ENCODE data around the gene SPATA24. TPM values are rescaled to one million over a fixed set of nuclear protein-coding genes. Genes with fewer than 3 reads are reported as not detected.

SPATA24 gene
- total and polyA plus RNA-seq, 2 of the 8 experiments (the other 6 are each of a cell fraction or from before 2014, with no cell fraction given), result 5.8 to 9.4 TPM

GRCh38 chr5:139422307-139422893, 18.5 kb upstream of the SPATA24 start:
- peak in 1 of 2 experiments; percentile 56 for DNase-seq (ENCODE audit: low read depth in 1 of 2, low spot score in 2 of 2)
- TF ChIP-seq SIRT6 (IDR thresholded peaks at IDR 0.05; ENCODE audit: low read length), result no peak
- TF ChIP-seq E2F6 (IDR thresholded peaks at IDR 0.05), result no peak
- TF ChIP-seq SIN3A (conservative IDR thresholded peaks at IDR 0.05 in 1 of 2, IDR thresholded peaks at IDR 0.05 in 1 of 2; ENCODE audit: low read depth in 1 of 2, low read length in 2 of 2), result peak in 1 of 2 experiments; percentile 52; a peak in 1 of 4 replicates
- TF ChIP-seq EZH2 (IDR thresholded peaks at IDR 0.05; ENCODE audit: low read depth, low read length, severe bottlenecking), result no peak
- no peak for TF ChIP-seq ATF2 (IDR thresholded peaks at IDR 0.05; ENCODE audit: low read length)
- TF ChIP-seq RAD21 (IDR thresholded peaks at IDR 0.05 in 1 of 2, conservative IDR thresholded peaks at IDR 0.05 in 1 of 2; ENCODE audit: low read depth in 2 of 2, low read length in 2 of 2), result peak; percentile 99 to 100
- TF ChIP-seq JUN (IDR thresholded peaks at IDR 0.05; ENCODE audit: low read depth, low read length), result peak; percentile 37; the same call in 1 of the 2 replicates
- TF ChIP-seq RFX5 (IDR thresholded peaks at IDR 0.05; ENCODE audit: borderline replicate concordance, low read depth, low read length), result no peak
- TF ChIP-seq BCL11A (IDR thresholded peaks at IDR 0.05; ENCODE audit: low read depth in 2 of 2, low read length in 2 of 2), result no peak
- no peak for TF ChIP-seq POLR2A (IDR thresholded peaks at IDR 0.05; ENCODE audit: control extremely low read depth in 1 of 2, low read depth in 2 of 2, low read length in 2 of 2)

More at GRCh38 chr5:139422307-139422893, 18.5 kb upstream of the SPATA24 start:
- Histone ChIP-seq H3K4ac (replicated peaks; ENCODE audit: insufficient read length, low read depth, low read length) (no peak overlapping the region), H4K20me1 (replicated peaks in 1 of 2; ENCODE audit: control insufficient read depth in 1 of 2, insufficient read depth in 2 of 2, low read length in 2 of 2) (no peaks in the 10 kb centered on the region), H2BK120ac (replicated peaks; ENCODE audit: low read depth, low read length) (no peak overlapping the region), H2BK20ac (ENCODE audit: low read length) (no peak overlapping the region), H2AK5ac (ENCODE audit: low read depth, low read length) (no peak overlapping the region), H3K14ac (ENCODE audit: insufficient read length) (no peak overlapping the region), H3K36me3 (ENCODE audit: control insufficient read depth in 2 of 4, insufficient read depth in 4 of 4, low read length in 3 of 4) (peaks cover 5 to 36% (median 17%) of the 10 kb centered on the region in 4 experiments; a peak in 7 of 8 replicates), H2BK5ac (ENCODE audit: low read depth, low read length) (no peak overlapping the region), H3K79me1 (ENCODE audit: low read depth, low read length) (no peaks in the 10 kb centered on the region), H3K9me3 (ENCODE audit: insufficient read depth in 2 of 2, low read depth in 1 of 2, low read length in 1 of 2) (no peaks in the 10 kb centered on the region), H3K27me3 (replicated peaks in 1 of 4; ENCODE audit: control insufficient read depth in 3 of 4, extremely low read depth in 1 of 4, insufficient read depth in 3 of 4, low read length in 3 of 4) (no peaks in the 10 kb centered on the region), H3K18ac (ENCODE audit: extremely low read depth, low read length) (no peak overlapping the region), H2BK15ac (ENCODE audit: low read length) (no peak overlapping the region), H2BK12ac (ENCODE audit: low read depth, low read length) (no peak overlapping the region), H3K56ac (replicated peaks; ENCODE audit: insufficient read length, low read depth, low read length) (no peak overlapping the region), H4K8ac (ENCODE audit: extremely low read depth, insufficient read depth, low read length) (no peak overlapping the region), H3K79me2 (ENCODE audit: control insufficient read depth in 1 of 2, insufficient read depth in 2 of 2, low read length in 2 of 2) (no peaks in the 10 kb centered on the region), H3K9ac (replicated peaks in 1 of 4; ENCODE audit: extremely low read depth in 1 of 4, low read depth in 3 of 4, low read length in 3 of 4) (no peak overlapping the region), H4K5ac (ENCODE audit: insufficient read length, low read depth, low read length) (no peak overlapping the region), H3K4me3 (ENCODE audit: extremely low read depth in 1 of 4, insufficient read depth in 2 of 4, low read depth in 3 of 4, low read length in 4 of 4) (no peak overlapping the region), H3K23me2 (ENCODE audit: low read depth, low read length) (no peaks in the 10 kb centered on the region), H3K23ac (ENCODE audit: insufficient read length) (no peak overlapping the region), H4K91ac (replicated peaks; ENCODE audit: insufficient read length, low read length) (no peak overlapping the region), H2AFZ (ENCODE audit: low read length) (no peak overlapping the region), H3K27ac (ENCODE audit: low read depth, low read length) (no peak overlapping the region), H3K4me1 (replicated peaks in 1 of 4; ENCODE audit: control insufficient read depth in 3 of 4, insufficient read depth in 4 of 4, low read length in 3 of 4) (peaks cover 4 to 9% (median 6%) of the 10 kb centered on the region in 4 experiments; a peak in 4 of 7 replicates), H3K4me2 (ENCODE audit: insufficient read depth in 1 of 2, low read depth in 2 of 2, low read length in 2 of 2) (no peak overlapping the region)
- POLR2A ChIA-PET (ENCODE audit: partially characterized antibody), result interaction anchor here (0.8 to 1.2 kb wide), 5 partner anchors 8 to 95 kb away, joined by 3 to 6 read pairs (median 3); partner anchors contain the start of gene DNAJC18
- FAIRE-seq, result peak; percentile 87
- WGBS, 2 experiments (ENCODE audit: extremely low coverage in 1 of 2, insufficient coverage in 1 of 2, insufficient read length in 1 of 2, insufficient replicate concordance in 2 of 2, low coverage in 1 of 2, low lambda C conversion rate in 2 of 2, missing lambda C conversion rate in 1 of 2), result 61% methylated on average over 4 of the region's 5 CpGs; no CpG with 5 or more reads in 1 of the 2 experiments
- CTCF ChIA-PET (ENCODE audit: partially characterized antibody), result interaction anchor here (0.6 to 9.9 kb wide), 44 partner anchors 11 to 1089 kb away, joined by 3 to 319 read pairs (median 4); partner anchors contain the start of genes DNAJC18, ECSCR, SMIM33 and STING1

Data from H1 (cell line).